Dendritic cell treated with granulocyte-macrophage colony-stimulating factor and Interleukin-4, amounts not matched to agents 40 ng/mL and 50 ng/mL, for 4 days (primary cell): Measurements from ENCODE around the gene TRIM40.

Experiments
- H3K27ac Mint-ChIP-seq: one replicate; pipeline ENCODE4 v1.8.0; 2022; ENCODE audit warnings: mild to moderate bottlenecking, mixed read lengths
- H3K27me3 Mint-ChIP-seq: one replicate; pipeline ENCODE4 v1.8.0; 2022; ENCODE audit warnings: mild to moderate bottlenecking, mixed read lengths
- H3K36me3 Mint-ChIP-seq: one replicate; pipeline ENCODE4 v1.8.0; 2022; ENCODE audit warnings: low read depth, mixed read lengths
- H3K4me1 Mint-ChIP-seq: one replicate; pipeline ENCODE4 v1.8.0; 2022; ENCODE audit warnings: low read depth, mixed read lengths
- H3K4me3 Mint-ChIP-seq: one replicate; pipeline ENCODE4 v1.8.0; 2022; ENCODE audit warnings: mild to moderate bottlenecking, moderate library complexity, mixed read lengths
- H3K9me3 Mint-ChIP-seq: one replicate; pipeline ENCODE4 v1.8.0; 2022; ENCODE audit warnings: mixed read lengths
- intact Hi-C: fragments of 100-400 bp; cut with micrococcal nuclease; formaldehyde crosslinking; loops from one replicate; pipeline ENCODE4 v1.15.0; 2022

Gene TRIM40

DNA sequence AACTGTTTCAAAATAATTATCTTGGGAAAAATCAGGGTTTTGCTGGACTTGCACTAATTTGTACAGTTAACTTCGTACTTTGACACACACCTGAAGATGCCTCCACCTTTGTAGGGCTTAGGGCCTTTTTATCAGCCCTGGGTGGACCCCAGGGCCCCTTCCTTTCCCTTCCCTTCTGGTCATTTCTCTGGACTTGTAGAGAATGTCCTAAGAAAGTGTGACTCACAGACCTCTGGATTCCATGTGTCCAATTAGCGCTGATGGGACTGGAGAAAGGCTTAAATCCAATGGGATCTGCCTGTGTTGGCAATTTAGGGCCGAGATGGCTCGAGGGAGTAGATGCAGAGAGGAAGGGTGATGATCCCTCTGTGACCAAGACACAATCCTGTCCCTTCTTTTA is 36.7 kb downstream of the TRIM40 start:
- peaks cover 10% of the 10 kb centered on the region for H3K4me1 Mint-ChIP-seq
- H3K27ac Mint-ChIP-seq: no peak overlapping the region
- H3K9me3 Mint-ChIP-seq: no peaks in the 10 kb centered on the region
- peaks cover 72% of the 10 kb centered on the region for H3K27me3 Mint-ChIP-seq
- no peaks in the 10 kb centered on the region for H3K36me3 Mint-ChIP-seq
- intact Hi-C loops: loop anchor here (5.0 kb wide), 1 partner anchor 325 kb away; no protein-coding TSS in a partner anchor
- H3K4me3 Mint-ChIP-seq: no peak overlapping the region

DNA sequence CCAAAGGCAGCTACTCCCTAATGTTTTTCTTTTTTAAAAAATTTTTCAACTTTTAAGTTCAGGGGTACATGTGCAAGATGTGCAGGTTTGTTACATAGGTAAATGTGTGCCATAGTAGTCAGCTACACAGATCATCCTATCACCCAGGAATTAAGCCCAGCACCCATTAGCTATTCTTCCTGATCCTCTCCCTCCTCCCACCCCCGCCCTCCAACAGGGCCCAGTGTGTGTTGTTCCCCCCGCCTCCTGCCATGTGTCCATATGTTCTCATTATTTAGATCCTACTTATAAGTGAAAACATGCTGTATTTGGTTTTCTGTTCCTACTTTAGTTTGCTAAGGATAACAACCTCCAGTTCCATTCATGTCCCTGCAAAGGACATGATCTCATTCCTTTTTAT is 39.8 kb downstream of the TRIM40 start:
- H3K9me3 Mint-ChIP-seq: peaks cover 14% of the 10 kb centered on the region
- no peak overlapping the region for H3K4me3 Mint-ChIP-seq
- intact Hi-C loops: no loop called here
- peaks cover 5% of the 10 kb centered on the region for H3K4me1 Mint-ChIP-seq
- no peaks in the 10 kb centered on the region for H3K36me3 Mint-ChIP-seq
- peaks cover 72% of the 10 kb centered on the region for H3K27me3 Mint-ChIP-seq
- no peak overlapping the region for H3K27ac Mint-ChIP-seq

- Mint-ChIP-seq H3K27ac (no peak overlapping the region), H3K4me3 (no peak overlapping the region), H3K4me1 (no peaks in the 10 kb centered on the region), H3K9me3 (peaks cover 21% of the 10 kb centered on the region), H3K27me3 (peaks cover 45% of the 10 kb centered on the region), H3K36me3 (no peaks in the 10 kb centered on the region)
- intact Hi-C loops: no loop called here
Measured at GRCh38 chr6:30178837-30179236, 42.9 kb downstream of the TRIM40 start.

DNA sequence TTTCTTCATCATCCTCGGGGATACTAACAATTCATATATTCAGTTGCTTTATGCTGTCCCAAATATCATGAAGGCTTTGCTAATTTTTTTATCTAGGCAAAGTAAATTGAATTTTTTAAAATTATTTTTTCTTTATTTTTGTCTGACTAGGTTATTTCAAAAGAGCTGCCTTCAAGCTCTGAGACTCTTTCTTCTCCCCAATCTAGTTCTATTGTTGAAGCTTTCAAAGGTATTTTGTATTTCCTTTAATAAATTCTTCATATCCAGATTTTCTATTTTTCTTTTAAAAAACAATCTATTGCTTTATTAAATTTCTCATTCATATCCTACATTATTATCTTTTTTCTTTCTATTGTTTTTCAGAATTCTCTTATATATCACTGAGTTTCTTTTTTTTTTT is 44.2 kb downstream of the TRIM40 start:
- Mint-ChIP-seq H3K4me1 (peaks cover 2% of the 10 kb centered on the region), H3K36me3 (peaks cover 10% of the 10 kb centered on the region), H3K27ac (no peak overlapping the region), H3K27me3 (peaks cover 39% of the 10 kb centered on the region), H3K9me3 (peaks cover 21% of the 10 kb centered on the region), H3K4me3 (no peak overlapping the region)
- intact Hi-C loops: no loop called here

GRCh38 chr6:30184417-30185031 is 48.6 kb downstream of the TRIM40 start:
- Mint-ChIP-seq H3K4me3 (no peak overlapping the region), H3K27ac (no peak overlapping the region), H3K27me3 (peaks cover 5% of the 10 kb centered on the region), H3K4me1 (peaks cover 15% of the 10 kb centered on the region), H3K9me3 (peaks cover 13% of the 10 kb centered on the region), H3K36me3 (peaks cover 49% of the 10 kb centered on the region)
- intact Hi-C loops: no loop called here

DNA sequence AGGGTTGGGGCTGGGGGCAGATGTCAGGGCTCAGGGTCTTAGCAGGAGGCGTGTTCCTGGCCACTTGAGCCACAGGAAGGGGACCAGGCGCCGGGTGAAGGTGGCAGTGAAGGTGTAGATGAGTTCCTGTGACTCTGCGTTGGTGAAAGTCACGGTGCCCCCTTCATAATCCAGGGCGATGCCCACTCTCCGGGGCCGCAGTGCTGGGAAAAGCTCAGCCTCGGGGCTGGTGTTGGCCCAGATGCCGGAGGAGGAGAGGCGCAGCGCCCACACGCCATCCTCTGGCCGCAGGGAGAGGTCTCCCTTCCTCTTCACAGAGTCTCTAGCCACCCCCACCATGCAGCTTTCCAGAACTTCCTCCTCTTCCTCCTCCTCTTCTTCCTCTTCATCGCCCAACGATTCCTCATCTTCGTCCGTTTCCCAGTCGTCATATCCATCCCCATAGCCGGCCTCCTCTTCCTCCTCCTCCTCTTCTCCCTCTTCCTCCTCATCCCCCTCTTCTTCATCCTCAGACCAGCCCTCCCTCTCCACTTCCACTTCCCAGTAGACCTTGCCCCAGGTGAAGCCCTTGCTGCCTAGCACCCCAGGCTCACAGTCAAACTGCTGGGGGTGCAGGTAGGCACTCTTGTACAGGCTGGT is 50.0 kb downstream of the TRIM40 start:
- Mint-ChIP-seq H3K36me3 (peaks cover 63% of the 10 kb centered on the region), H3K27me3 (peaks cover 3% of the 10 kb centered on the region), H3K4me3 (no peak overlapping the region), H3K4me1 (peaks cover 15% of the 10 kb centered on the region), H3K27ac (no peak overlapping the region), H3K9me3 (peaks cover 5% of the 10 kb centered on the region)
- intact Hi-C loops: no loop called here

- H3K27ac Mint-ChIP-seq: no peak overlapping the region
- H3K36me3 Mint-ChIP-seq: peaks cover 87% of the 10 kb centered on the region
- no peak overlapping the region for H3K4me3 Mint-ChIP-seq
- no peaks in the 10 kb centered on the region for H3K27me3 Mint-ChIP-seq
- intact Hi-C loops: no loop called here
- peaks cover 15% of the 10 kb centered on the region for H3K4me1 Mint-ChIP-seq
- H3K9me3 Mint-ChIP-seq: no peaks in the 10 kb centered on the region
Measured at GRCh38 chr6:30188541-30188940, 52.6 kb downstream of the TRIM40 start.

- Mint-ChIP-seq H3K27ac (no peak overlapping the region), H3K9me3 (no peaks in the 10 kb centered on the region), H3K36me3 (peaks cover 94% of the 10 kb centered on the region), H3K4me1 (peaks cover 8% of the 10 kb centered on the region), H3K4me3 (no peak overlapping the region), H3K27me3 (no peaks in the 10 kb centered on the region)
- intact Hi-C loops: no loop called here
Measured at GRCh38 chr6:30192076-30192475, 56.1 kb downstream of the TRIM40 start.

- Mint-ChIP-seq H3K27ac (no peak overlapping the region), H3K9me3 (no peaks in the 10 kb centered on the region), H3K4me3 (no peak overlapping the region), H3K27me3 (no peaks in the 10 kb centered on the region), H3K36me3 (peaks cover 98% of the 10 kb centered on the region), H3K4me1 (peaks cover 31% of the 10 kb centered on the region)
- intact Hi-C loops: no loop called here
Measured at GRCh38 chr6:30194797-30195690, 59.1 kb downstream of the TRIM40 start.

GRCh38 chr6:30195951-30196350 is 60.0 kb downstream of the TRIM40 start:
- Mint-ChIP-seq H3K27me3 (no peaks in the 10 kb centered on the region), H3K36me3 (peaks cover 98% of the 10 kb centered on the region), H3K27ac (no peak overlapping the region), H3K4me3 (no peak overlapping the region), H3K4me1 (peaks cover 40% of the 10 kb centered on the region), H3K9me3 (no peaks in the 10 kb centered on the region)
- intact Hi-C loops: no loop called here

GRCh38 chr6:30196376-30196775 is 60.4 kb downstream of the TRIM40 start:
- H3K4me1 Mint-ChIP-seq: peaks cover 44% of the 10 kb centered on the region
- H3K9me3 Mint-ChIP-seq: no peaks in the 10 kb centered on the region
- no peaks in the 10 kb centered on the region for H3K27me3 Mint-ChIP-seq
- H3K4me3 Mint-ChIP-seq: no peak overlapping the region
- no peak overlapping the region for H3K27ac Mint-ChIP-seq
- H3K36me3 Mint-ChIP-seq: peaks cover 96% of the 10 kb centered on the region
- intact Hi-C loops: no loop called here
